Lower leg skin (tissue), 4 donors: Measurements from ENCODE around the gene PAPLN. TPM values are rescaled to one million over a fixed set of nuclear protein-coding genes. Genes with fewer than 3 reads are reported as not detected.

Source experiments
- DNase-seq, 2 donors: peaks; one replicate each; pipeline ENCODE4 v3.0.0-alpha.2; 2019; ENCODE audit warnings: low spot score in 2 of 2
- H3K4me3 ChIP-seq: fragments of 200-600 bp; sonication (generic); 2 replicates; pipeline ENCODE4 v1.5.1; 2017; ENCODE audit warnings: mild to moderate bottlenecking, low read depth; ENCODE audit not compliant: poor library complexity, severe bottlenecking
- CTCF ChIP-seq, 3 donors: fragments of 450-650 bp; IDR thresholded peaks; one replicate each; pipeline ENCODE4 v1.5.1; 2016; ENCODE audit warnings: antibody characterized with exemption in 3 of 3, mild to moderate bottlenecking in 3 of 3, moderate library complexity in 2 of 3
- POLR2A ChIP-seq, 2 donors: fragments of 450-650 bp; IDR thresholded peaks; one replicate each; pipeline ENCODE4 v1.6.1; 2016 to 2017; ENCODE audit warnings: antibody characterized with exemption in 2 of 2, mild to moderate bottlenecking in 1 of 2, moderate library complexity in 1 of 2
- WGBS, 2 donors: methylation state at CpG; one replicate each; pipeline ENCODE4 v1.1.5; 2018; 5-methylcytosine and 5-hydroxymethylcytosine counted together
- intact Hi-C: fragments of 100-400 bp; cut with DNase I; formaldehyde crosslinking; loops from one replicate; pipeline ENCODE4 v1.15.0; 2023; ENCODE audit warnings: low total_unique reads
- total RNA-seq, 4 donors: library from RNA; depleted of rRNA; stranded (reverse); fragments of >200 nt; gene quantifications; one replicate each; pipeline ENCODE4 v1.1.0, GENCODE V29; 2016

PAPLN gene
- total RNA-seq, 4 donors from 2014 or later: 11.2 to 36.4 (median 22.6) TPM

- no peak overlapping the region for H3K4me3 ChIP-seq
- intact Hi-C loops: no loop called here
- TF ChIP-seq POLR2A (IDR thresholded peaks at IDR 0.05) (no peak), CTCF (IDR thresholded peaks at IDR 0.05) (no peak)
- peak in 1 of 2 donors; percentile 80 for DNase-seq
- 86 to 89% methylated on average over 12 to 14 of the region's 20 CpGs for WGBS, 2 donors
Measured at GRCh38 chr14:73262427-73263183, 25.3 kb downstream of the PAPLN start.

GRCh38 chr14:73263606-73264005, 26.3 kb downstream of the PAPLN start:
- DNase-seq: peak in 1 of 2 donors; percentile 68
- TF ChIP-seq POLR2A (IDR thresholded peaks at IDR 0.05): no peak
- TF ChIP-seq CTCF (IDR thresholded peaks at IDR 0.05): no peak
- intact Hi-C loops: no loop called here
- H3K4me3 ChIP-seq: no peak overlapping the region
- WGBS, 2 donors: 75 to 80% methylated on average over 5 to 6 of the region's 7 CpGs

GRCh38 chr14:73264080-73264884, 27.0 kb downstream of the PAPLN start:
- TF ChIP-seq CTCF (IDR thresholded peaks at IDR 0.05) (no peak), POLR2A (IDR thresholded peaks at IDR 0.05) (no peak)
- 93% methylated on average over 13 to 22 of the region's 23 CpGs for WGBS, 2 donors
- H3K4me3 ChIP-seq: no peak overlapping the region
- peak in 1 of 2 donors; percentile 73 for DNase-seq
- intact Hi-C loops: no loop called here

- no peak overlapping the region for H3K4me3 ChIP-seq
- intact Hi-C loops: no loop called here
- TF ChIP-seq CTCF (IDR thresholded peaks at IDR 0.05) (no peak), POLR2A (IDR thresholded peaks at IDR 0.05) (no peak)
- DNase-seq: peak in 1 of 2 donors; percentile 76
- 84% methylated on average over 18 of the region's 18 CpGs for WGBS, 2 donors
Measured at GRCh38 chr14:73264885-73265720, 27.8 kb downstream of the PAPLN start.

GRCh38 chr14:73265721-73266046, 28.4 kb downstream of the PAPLN start:
- intact Hi-C loops: no loop called here

More at GRCh38 chr14:73265721-73266046, 28.4 kb downstream of the PAPLN start:
- no peak overlapping the region for H3K4me3 ChIP-seq
- TF ChIP-seq POLR2A (IDR thresholded peaks at IDR 0.05) (no peak), CTCF (IDR thresholded peaks at IDR 0.05) (no peak)
- DNase-seq: no peak
- WGBS, 2 donors: 93% methylated on average over 3 of the region's 3 CpGs
